Testis (tissue), 2 donors: ENCODE measurements around the gene ERFE.

Experiments
- POLR2A ChIP-seq: fragments of 450-650 bp; IDR thresholded peaks from one replicate; pipeline ENCODE4 v1.6.1; 2017; ENCODE audit warnings: antibody characterized with exemption, mild to moderate bottlenecking, moderate library complexity
- TF ChIP-seq, protein P1 (sequence below), 3 experiments: fragments of 450-650 bp in 2 of 3; fragments of 200-600 bp in 1 of 3; sonication (generic) in 1 of 3; IDR thresholded peaks; one replicate each; pipeline ENCODE4 v1.5.1; 2016 to 2019; ENCODE audit warnings: antibody characterized with exemption in 3 of 3, mild to moderate bottlenecking in 2 of 3, moderate library complexity in 1 of 3

DNA sequence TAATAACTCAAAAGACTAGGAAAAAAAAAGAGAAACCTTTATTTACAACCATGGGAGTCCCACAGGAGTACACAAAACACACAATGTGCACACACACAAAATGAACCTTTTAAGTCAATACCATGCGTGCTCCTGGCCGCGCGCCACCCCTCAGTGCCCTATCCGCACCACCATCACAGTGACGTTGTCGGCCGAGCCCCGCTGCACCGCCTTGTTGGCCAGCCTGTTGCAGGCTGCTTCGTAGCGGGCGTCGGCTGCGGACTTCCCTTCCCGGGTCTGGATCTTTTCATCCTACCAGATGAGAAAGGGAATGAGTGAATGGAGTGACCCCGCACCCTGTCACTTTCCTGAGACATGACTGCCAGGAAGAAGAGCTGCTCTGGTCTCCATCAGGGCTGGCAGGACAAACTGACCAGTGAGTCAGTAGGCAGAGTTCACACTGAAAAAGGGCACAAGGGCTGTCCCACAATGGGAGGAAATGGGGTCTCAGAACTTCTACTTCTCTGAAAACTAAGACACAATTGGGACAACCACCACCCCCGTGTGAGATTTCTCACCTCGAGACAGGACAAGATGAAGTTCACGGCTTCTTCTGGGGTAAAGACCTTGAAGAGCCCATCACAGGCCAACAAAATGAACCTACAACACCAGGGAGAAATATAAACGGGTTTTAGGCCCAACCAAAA, 11.8 kb downstream of the ERFE start:
- TF ChIP-seq, protein P1, sequence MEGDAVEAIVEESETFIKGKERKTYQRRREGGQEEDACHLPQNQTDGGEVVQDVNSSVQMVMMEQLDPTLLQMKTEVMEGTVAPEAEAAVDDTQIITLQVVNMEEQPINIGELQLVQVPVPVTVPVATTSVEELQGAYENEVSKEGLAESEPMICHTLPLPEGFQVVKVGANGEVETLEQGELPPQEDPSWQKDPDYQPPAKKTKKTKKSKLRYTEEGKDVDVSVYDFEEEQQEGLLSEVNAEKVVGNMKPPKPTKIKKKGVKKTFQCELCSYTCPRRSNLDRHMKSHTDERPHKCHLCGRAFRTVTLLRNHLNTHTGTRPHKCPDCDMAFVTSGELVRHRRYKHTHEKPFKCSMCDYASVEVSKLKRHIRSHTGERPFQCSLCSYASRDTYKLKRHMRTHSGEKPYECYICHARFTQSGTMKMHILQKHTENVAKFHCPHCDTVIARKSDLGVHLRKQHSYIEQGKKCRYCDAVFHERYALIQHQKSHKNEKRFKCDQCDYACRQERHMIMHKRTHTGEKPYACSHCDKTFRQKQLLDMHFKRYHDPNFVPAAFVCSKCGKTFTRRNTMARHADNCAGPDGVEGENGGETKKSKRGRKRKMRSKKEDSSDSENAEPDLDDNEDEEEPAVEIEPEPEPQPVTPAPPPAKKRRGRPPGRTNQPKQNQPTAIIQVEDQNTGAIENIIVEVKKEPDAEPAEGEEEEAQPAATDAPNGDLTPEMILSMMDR (IDR thresholded peaks at IDR 0.05): no peak
- no peak for TF ChIP-seq POLR2A
